Activated naive CD8-positive, alpha-beta T cell treated with anti-CD3 and anti-CD28 coated beads, Interleukin-2, amount 50 U/mL, for 16 hours (primary cell): ENCODE results near the gene PEX3.
"Not testable (repeated sequence)": the region's sequence is repeated elsewhere in the genome, so short reads cannot be mapped to it uniquely, and the experiment has no call there.

ENCODE experiments used
- DNase-seq: peaks from one replicate; pipeline ENCODE4 v3.0.0-alpha.2; 2020; ENCODE audit warnings: low read depth, low spot score

Gene PEX3

DNA sequence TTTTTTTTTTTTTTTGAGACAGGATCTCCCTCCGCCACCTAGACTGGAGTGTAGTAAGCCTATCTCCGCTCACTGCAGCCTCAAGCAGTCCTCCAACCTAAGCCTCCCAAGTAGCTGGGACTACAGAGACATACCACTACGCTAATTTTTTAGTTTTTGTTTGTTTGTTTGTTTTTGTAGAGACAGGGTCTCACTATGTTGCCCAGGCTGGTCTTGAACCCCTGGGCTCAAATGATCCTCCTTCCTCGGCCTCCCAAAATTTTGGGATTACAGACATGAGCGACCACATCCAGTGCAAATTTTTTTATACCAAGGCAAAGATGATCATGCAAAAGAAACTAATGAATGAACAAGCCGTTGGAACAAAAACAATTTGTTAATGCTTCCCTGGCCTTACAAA lies 55.6 kb downstream of the PEX3 start:
- no peak for DNase-seq

DNA sequence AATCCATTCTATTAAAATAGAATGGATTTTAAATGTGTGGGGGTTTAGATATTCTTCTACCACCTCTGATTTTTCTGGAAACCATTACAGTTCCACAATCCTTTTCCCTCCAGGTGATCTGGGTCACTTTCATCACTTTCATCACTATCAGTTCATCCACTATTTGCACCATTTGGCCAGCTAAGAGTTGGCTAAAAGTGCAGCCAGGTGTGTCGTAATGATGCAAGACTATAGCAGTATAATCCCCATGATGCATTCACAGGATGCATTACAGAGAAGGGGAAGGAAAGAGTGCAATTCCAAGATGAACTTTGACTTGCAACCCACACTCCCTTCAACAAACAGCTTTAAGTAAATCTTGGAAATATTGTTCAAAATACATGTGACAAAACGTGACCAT lies 56.0 kb downstream of the PEX3 start:
- DNase-seq: no peak

DNA sequence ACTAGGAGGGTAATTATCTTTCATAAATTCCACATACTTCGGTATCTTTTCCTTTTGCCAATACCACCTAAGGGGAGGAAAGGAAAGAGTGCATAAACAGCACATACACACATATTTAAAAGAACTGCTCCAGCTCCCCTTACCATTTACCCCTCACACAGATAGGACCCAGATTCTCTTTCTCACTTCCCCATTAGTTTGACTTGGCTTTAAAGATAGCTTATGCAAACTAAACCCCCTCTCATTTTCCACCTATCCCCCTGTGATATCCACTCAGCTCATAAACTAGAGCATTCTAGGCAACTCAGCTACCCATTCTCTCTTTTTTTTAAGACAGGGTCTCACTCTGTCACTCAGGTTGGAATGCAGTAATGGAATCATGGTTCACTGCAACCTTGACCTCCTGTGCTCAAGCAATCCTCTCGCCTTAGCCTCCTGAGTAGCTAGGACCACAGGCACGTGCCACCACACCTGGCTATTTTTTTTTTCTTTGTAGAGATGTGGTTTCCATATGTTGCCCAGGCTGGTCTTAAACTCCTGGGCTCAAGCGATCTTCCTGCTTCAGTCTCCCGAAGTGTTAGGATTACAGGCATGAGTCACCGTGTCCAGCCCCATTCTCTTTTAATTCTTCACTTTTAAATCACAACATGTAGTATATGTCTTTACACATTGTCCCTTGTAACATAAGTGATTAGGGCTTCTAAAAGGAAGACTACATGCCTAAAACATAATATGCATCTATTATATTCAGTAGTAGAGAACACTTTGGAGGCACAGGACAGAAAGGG lies 56.9 kb downstream of the PEX3 start:
- no peak for DNase-seq

DNA sequence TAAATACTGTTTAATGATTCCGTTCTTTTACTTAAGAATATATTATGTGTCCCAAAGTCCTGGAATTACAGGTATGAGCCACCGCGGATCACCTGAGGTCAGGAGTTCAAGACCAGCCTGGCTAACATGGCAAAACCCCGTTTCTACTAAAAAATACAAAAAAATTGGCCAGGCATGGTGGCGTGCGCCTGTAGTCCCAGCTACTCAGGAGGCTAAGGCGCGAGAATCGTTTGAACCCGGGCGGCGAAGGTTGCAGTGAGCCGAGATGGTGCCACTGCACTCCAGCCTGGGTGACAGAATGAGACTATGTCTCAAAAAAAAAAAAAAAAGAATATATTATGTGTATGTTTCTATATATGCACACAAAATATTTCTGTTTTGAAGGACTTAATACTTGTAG lies 59.7 kb downstream of the PEX3 start:
- DNase-seq: not testable (repeated sequence)

DNA sequence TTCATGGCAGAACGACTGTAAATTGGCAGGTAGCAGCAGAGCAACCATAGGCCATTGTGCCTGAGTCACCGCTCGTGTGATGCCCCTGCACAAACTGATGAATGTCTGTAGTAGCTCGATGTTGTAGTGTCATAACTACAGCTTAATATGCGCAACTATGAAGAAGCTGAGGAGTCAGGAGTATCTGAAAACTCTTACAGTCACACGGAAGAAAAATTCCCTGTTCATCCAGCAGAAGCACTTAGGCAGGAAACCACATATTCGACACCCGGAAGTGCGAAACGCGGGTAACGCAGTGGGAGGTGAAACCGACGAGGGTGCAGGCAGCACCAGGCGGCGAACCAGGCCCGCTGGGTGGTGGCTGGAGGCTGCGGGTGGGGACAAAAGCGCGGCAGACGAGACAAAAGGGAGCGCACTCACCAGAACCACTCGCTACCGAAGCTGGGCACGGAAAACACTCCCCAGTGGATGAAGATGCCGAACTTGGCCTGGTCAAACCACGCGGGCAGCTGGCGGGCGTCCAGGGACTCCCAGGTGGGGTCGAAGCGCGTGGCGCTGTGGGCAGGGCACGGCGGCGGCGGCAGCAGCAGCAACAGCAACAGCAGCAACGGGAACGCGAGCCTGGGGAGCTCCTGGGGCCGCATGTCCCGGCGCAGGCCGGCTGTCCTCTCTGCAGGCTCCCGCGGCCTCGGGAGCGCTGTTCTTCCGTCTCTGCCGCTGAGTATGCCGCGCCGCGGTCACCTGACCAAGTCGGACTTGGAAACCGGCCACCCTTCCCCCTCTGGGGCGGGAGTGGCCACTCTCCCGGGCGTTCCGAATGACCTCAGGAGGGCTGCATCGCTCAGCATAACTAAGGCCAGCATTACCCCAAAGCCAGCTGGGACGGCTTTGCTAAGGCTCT lies 60.6 kb downstream of the PEX3 start, which contains the start of gene FUCA2:
FUCA2 (minus strand) TSS at position 730 of the 901 bp plus-strand sequence; CDS start at position 644, 86 bp downstream.
- peak; percentile 23 for DNase-seq

DNA sequence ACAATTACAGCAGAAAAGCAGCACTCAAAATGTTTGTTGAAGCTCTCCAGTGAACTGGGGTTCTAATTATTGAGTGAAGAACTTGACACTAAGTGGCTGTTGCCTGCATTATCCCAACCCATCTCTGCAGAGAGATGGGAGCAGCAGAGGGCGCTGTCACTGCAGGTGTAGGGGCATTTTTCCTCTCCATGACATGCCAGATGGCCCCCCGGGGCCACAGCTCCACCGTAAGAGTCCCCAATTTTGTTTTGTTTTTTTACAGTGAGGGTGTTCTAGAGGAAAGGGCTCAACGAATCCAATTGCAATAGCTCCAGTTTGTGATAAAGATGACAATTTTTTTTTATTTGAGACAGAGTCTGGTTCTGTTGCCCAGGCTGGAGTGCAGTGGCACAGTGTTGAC lies 62.8 kb downstream of the PEX3 start:
- no peak for DNase-seq

DNA sequence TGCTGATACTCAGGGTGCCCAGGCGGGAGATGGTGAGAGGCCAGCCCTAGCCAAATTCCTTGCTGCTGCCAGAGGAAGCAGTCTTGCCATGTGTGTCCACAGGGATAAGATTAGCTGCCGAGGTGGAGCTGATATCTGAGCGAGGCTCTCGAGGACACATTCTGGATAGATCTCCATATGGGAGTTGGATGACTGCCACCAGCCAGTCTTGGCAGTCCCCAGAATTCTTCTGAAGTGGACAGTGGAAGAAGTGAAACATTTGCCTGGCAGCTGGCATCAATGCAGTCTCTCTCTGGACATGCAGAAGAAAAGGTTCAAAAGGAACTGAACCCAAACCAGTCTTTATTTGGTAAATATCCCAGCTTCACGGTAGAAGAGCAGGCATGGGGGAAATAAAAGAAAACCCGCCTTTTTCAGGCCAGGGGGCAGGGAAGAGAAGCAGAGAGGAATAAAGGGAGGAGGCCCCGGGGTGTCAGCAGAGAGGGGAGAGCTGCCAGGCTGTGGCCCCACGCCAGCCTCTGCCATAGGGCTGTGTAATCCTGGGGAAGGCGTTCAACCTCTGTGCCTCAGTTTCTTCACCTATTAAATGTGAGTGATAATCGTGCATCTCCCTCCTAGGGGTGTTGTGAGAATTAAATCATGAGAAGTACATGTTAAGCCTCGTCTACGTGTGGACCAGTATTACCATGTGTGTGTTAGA lies 64.6 kb downstream of the PEX3 start:
- no peak for DNase-seq

DNA sequence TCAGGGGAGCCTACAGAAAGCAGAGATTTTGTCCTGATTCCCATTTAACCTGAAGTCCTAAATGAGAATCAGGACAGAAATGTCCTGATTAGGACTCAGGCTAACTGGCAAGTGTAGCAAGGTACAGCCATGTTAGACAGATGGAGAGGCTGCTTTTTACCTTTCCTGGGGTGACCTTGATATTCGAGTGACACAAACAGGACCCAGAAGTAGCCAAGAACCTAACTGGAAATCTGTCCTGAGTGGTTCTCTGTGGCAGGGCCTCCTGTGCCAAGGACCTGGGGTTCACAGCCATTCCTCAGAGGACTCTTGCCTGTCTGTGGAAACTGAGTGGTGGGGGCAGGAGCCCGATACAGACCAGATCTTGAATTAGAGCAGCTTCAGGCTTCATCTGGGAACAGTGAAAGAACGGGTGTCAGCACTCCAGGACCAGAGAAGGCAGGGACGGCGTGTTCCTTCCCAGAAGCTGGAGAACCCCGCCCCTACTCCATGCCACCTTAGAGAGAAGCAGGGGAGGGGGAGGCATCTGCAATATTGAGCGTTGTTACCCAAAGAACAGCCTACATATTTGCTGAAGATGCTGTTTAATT lies 65.3 kb downstream of the PEX3 start:
- no peak for DNase-seq

DNA sequence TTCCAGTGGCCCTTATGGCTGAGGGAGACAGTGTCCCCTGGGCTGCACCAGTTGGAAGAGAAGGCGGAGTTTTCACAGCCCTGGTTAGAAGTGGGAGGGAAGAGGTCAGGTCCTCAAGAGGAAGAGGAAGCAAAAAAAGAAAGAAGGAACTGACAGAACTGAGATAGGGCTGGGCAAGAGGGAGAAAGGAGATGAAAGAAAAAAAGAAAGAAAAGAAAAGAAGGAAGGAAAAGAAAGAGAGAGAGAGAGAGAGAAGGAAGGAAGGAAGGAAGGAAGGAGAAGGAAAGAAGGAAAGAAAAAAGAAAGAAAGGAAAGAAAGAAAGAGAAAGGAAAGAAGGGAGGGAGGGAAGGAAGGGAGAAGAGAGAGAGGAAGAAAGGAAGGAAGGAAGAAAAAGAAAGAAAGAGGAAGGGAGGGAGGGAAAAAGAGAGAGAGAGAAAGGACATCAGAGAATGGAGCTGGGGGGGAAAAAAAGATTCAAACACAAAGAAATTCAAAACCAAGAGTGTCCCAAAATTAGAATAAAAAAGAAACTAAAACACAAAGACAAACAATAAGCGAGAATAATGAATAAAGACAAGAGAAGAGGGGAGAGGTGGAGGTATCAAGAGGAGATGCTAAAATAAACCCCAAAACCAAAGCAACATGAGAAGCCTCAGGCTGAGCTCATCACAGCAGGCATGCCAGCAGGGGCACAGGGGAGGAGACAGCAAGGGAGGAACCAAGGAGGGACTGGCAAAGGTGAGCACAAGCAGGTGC lies 66.3 kb downstream of the PEX3 start:
- DNase-seq: no peak

DNA sequence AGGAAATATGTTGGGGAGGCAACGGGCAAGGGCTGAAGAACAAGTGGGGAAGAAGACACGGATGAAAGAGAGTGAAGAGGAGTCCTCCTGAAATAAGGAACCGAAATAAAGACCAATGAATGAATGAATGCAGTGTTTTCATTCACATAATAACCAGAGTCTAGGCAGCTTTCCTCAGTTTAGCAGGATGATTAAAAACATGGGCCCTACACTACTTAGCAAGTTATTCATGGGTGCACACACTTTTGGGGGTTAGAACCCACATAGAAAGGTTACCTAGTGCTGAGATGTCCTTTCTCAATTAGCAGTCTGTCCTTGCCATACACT lies 66.8 kb downstream of the PEX3 start:
- DNase-seq: no peak

DNA sequence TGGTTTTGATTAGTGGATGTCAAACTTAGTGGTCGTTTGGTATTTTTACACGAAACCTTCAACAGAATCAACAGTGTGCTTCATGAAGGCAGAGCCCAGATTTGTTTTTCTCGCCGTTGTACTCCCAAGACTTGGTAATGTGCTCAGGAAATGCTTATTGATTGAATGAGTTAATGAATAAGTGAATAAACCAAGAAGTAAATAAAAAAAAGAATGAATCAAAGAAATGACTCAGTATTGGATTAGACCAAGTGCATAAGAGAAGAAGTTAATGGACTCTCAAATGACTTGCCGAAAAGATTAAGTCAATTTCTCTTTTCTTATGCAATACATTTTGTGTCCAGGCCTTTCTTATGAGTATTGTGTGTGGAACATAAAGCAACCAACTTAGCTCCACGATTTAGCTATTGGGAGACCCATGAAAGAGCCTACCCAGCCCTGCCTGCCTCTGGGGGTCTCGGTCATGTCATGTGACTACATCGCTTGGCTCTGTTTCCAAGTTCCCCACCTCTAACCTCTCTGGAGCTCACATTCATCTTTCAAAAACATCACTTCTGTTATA lies 71.5 kb downstream of the PEX3 start:
- no peak for DNase-seq

DNA sequence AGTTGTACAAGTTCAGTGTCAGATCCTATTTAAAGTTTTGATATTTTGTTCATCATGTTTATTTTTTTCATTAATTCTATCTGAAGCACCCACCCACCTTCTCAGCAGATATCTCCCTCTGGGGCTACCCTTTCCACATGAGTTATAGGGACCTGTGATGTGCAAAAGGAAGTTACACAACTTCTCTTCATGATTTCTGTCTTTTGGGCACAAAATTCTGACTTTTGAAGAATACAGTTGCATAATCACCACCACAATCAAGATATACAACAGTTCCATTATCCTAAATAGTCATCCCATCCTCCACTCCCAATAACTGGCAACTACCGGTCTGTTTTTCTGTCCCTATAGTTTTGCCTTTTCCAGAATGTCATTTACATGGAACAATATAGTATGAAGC lies 74.8 kb downstream of the PEX3 start:
- DNase-seq: no peak

DNA sequence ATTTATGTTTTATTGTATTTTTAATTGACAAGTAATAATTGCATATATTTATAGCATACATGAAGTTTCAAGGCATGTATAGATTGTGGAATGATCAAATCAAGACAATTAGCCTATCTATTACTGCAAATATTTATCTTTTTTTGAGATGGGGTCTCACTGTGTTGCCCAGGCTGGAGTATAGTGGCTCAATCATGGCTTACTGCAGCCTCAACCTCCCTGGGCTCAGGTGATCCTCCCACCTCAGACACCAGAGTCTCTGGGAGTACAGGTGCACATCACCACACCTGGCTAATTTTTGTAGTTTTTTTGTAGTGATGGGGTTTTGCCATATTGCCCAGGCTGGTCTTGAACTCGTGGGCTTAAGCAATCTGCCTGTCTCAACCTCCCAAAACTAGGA lies 77.1 kb downstream of the PEX3 start:
- no peak for DNase-seq

DNA sequence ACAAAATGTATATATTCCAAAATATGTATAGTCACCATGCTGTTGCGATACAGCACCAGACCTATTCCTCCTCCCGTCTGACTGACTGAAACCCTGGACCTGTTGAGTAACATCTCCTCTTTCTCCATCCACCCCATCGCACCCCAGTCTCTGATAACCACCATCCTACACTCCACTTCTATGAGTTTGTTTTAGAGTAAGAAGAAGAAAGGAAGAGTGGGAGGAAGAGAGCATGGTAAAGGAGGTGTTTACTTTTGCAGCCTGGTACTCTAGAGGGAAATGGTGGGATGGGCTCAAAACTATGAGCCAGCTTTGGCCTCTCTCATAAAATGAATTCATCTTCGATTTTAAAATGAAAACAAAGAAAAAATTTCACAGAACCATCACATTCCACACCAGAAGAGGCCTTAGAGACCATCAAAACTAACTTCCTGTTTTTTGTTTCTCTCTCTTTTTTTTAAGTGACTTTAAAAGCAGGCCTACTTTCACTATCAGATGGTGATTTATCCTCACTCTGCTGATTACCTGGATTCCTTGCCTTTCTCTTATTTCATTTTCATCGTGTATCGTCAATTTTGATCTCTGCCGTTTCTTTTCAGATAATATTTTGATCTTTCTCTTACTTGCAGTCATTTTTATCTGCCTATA lies 77.7 kb downstream of the PEX3 start:
- no peak for DNase-seq

DNA sequence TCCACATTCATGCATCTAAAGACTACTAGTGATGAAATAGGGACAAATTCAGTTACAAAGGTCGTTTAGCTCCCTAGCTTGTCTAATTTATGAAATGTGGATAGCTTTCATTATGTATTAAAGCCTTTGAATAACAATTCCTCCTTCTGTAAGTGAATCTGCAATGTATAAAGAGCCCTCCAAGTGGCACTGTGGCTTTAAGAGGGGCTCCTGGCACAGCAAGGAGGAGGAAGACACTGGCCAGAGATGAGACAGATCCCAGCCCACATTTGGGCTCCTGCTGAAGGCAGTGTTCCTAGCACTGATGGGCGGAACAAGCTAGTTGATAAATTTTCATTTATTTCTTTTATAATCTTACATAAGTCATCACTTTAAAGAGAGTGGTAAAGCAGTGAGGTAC lies 78.5 kb downstream of the PEX3 start:
- no peak for DNase-seq

DNA sequence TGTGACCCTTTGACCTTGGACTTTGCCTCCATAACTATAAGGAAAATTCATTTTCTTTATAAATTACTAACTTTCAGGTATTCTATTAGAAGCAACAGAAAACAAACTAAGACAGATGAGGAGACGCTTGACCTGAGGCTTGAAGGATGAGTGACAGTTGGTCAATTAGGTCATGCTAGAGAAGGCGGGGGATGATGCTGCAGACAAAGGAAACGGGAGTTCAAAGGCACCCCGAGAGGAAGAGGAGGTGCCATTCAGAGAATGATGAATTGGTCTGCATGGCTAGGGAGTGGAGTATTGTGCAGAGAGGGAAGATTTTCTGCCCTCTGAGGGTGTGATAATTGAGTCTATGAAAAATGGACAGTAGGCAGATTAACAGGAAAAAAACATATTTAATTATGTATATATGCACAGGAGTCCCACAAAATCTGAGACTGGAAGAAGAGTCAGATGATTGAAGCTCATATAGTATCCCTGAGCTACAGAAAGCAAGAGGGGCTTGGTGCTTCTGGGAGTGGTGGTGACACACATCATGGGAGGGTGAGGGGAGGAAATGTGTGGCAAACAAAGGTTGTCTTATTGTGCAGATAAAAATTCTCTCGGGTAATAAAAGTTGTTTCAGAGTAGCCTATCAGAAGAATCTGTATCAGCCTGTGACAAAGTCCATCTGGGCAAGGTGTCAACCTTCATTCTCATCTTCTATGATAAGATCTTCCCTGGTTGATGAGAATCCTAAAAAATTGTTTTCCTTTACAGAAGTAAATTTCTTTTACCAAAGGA lies 81.3 kb downstream of the PEX3 start:
- no peak for DNase-seq

DNA sequence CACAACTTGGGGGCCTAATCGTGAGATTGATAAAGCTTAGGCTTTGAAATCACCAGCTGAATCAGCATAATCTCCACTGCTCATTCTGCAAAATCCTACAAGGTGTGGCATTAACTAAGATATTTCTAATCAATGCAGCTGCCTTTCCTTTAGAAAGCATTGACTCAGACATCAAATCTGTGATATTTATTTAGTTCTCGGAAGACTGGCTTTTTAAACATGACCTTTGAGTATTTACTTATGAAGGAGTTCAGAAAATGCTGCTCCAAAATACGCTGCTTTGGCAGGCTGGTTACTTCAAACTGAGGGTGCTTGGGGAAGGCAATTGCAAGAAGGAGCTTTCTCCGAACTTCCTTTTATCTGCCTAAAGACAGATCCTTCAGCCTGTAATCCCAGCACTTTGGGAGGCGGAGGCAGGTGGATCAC lies 84.6 kb downstream of the PEX3 start:
- DNase-seq: no peak

DNA sequence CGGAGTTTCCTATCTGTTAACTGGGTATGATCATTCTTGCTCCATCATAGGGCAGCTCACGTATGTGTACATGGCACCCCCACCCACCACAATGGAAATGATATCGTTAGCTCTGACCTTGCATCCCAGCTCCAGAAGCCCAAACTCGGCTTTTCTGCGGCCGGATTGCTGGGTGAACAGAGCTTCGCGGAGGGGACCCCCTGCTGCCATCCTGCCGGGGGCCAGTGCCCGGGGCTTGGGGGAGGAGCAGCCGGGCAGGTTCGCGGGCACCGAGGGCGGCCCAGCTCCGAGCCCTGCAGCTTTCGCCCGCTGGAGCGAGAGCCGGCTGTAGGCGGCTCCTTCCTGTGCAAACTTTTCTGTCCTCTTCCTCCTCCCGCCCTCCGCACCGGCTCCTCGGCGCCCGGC lies 85.9 kb downstream of the PEX3 start:
- DNase-seq: no peak

DNA sequence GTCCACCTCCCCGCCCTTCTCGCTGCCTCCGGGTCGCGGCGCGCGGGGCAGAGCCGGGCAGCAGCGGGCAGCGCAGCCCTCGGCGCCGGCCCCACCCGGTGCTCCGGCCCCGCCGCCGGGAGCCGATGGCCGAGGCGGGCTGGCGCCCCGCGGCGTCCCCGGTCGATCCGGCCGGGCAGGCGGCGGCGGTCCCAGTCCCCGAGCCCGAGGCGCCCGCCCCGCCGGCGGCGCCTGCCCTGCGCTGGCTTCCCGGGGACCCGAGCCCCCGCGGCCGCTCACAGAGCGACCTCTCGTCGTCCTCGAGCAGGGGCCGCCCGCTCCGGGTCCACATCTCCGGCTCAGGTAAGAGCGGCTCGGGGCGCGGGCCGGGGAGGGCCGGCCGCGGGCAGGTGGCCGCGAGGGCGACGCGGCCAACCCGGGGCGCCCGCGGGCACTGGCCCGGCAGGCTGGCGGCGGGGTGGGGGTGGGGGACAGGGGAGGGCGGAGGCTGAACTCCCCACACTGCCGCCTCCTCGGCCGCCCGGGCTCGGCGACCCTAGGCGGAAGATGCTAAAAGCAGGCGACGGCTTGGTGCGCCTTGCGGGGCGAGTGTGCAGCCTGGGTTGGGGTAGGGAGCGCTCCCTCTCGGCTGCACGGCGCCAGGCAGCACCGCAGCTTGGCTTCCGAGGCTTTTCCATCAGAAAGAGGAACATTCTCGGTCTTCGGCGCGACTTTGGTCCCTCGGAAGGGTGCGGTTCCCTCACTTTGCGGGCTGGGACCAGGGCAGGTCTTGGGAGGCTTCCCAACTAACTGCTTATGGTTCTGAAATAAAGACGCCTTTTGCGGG lies 86.5 kb downstream of the PEX3 start:
- no peak for DNase-seq
